HG03521 (cell line): ENCODE measurements around the gene METTL26.

Source experiments
- ATAC-seq: cut with Tn5 transposase; IDR thresholded peaks from one replicate; pipeline ENCODE4 v1.9.1; 2021; ENCODE audit warnings: mild to moderate bottlenecking, moderate library complexity; ENCODE audit not compliant: unreplicated experiment

The METTL26 gene

DNA sequence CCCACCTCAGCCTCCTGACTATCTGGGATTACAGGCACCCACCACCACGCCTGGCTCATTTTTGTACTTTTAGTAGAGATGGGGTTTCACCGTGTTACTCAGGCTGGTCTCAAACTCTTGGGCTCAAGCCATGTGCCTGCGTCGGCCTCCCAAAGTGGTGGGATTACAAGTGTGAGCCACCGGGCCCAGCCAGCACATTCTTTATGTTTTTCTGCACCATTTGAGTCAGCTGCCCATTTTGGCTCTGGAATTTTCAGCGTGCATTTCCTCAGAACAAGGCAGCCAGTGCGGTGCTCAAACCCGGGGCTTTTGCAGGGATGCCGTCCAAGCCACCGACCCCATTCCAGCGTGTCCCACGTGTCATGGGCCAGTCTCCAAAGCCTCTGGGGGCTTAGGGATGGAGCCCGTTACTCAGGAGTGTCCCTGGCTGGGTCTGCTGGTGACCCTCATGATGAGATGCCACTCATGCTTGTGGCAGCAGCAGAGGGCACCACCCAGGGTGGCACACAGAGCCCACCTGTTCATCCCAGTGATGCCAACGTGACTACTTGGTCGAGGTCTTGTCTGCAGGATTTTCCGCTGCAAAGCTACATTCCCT, 50.0 kb downstream of the METTL26 start:
- no peak for ATAC-seq

GRCh38 chr16:585351-585750, 50.8 kb downstream of the METTL26 start:
- no peak for ATAC-seq
